LNCaP clone FGC (cell line): ENCODE results near the gene EPHB1.

Experiments used
- DNase-seq: peaks from one replicate; pipeline ENCODE4 v3.0.0-alpha.2; 2011; ENCODE audit warnings: low read depth
- H3K4me3 ChIP-seq: 2 replicates; pipeline ENCODE4 v1.5.1; 2011; ENCODE audit warnings: mild to moderate bottlenecking, low read depth, low read length, control low read depth
- CTCF ChIP-seq: IDR thresholded peaks from 2 replicates; pipeline ENCODE4 v1.5.1; 2012; ENCODE audit warnings: mild to moderate bottlenecking; ENCODE audit not compliant: control insufficient read depth, insufficient read depth; ENCODE audit errors: extremely low read depth

The EPHB1 gene

GRCh38 chr3:135142530-135142929 is 347.5 kb downstream of the EPHB1 start:
- no peak overlapping the region for H3K4me3 ChIP-seq
- TF ChIP-seq CTCF, result no peak
- no peak for DNase-seq

GRCh38 chr3:135143474-135143873 is 348.4 kb downstream of the EPHB1 start:
- no peak overlapping the region for H3K4me3 ChIP-seq
- DNase-seq, result no peak
- TF ChIP-seq CTCF, result no peak

GRCh38 chr3:135145581-135145980 is 350.5 kb downstream of the EPHB1 start:
- DNase-seq, result no peak
- no peak overlapping the region for H3K4me3 ChIP-seq
- TF ChIP-seq CTCF, result no peak

GRCh38 chr3:135147657-135148056 is 352.6 kb downstream of the EPHB1 start:
- TF ChIP-seq CTCF, result no peak
- no peak for DNase-seq

GRCh38 chr3:135148398-135149020 is 353.4 kb downstream of the EPHB1 start:
- TF ChIP-seq CTCF, result no peak
- H3K4me3 ChIP-seq, result no peak overlapping the region
- DNase-seq, result no peak

More at GRCh38 chr3:135147657-135148056, 352.6 kb downstream of the EPHB1 start:
- no peak overlapping the region for H3K4me3 ChIP-seq

- no peak for DNase-seq
- no peak for TF ChIP-seq CTCF
- H3K4me3 ChIP-seq, result no peak overlapping the region
Observed at GRCh38 chr3:135149707-135150681, 354.9 kb downstream of the EPHB1 start.

GRCh38 chr3:135154186-135154585 is 359.1 kb downstream of the EPHB1 start:
- TF ChIP-seq CTCF, result no peak
- no peak overlapping the region for H3K4me3 ChIP-seq

More at GRCh38 chr3:135154186-135154585, 359.1 kb downstream of the EPHB1 start:
- no peak for DNase-seq
